ENCODE results near the gene SPTBN1.

Gene SPTBN1

DNA sequence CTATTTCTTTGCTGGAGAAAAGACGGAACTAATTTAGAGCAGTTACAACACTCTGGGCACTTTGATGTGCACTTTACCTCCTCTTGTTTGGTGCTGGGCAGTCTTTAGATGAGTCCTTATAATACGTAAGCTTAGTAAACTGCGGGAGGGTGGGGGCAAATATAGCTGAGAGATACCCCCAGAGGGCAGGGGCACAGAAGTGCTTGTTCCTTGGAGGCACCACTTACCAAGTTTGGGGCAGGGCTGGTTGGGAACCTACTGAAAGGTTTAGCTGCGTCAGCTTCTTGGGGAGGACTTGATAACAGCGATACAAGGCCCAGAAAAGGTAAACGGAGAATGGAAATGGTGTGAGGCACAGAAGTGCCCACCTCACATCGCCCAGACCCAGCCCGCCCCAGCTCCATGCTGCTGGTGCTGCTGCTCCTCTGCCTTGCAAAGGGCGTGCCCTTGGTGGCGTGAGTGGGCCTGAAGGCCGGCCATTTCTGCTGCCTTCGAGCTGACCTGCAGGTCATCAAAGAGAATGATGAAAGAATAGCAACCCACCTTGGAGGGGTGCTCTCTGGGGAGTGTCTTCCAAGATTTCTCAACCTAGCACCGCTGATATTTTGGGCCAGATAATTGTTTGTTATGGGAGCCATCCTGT, 139.2 kb downstream of the SPTBN1 start:
- no peak for FAIRE-seq

- FAIRE-seq, result no peak
Observed at GRCh38 chr2:54595999-54596902, 140.1 kb downstream of the SPTBN1 start.

GRCh38 chr2:54597153-54597848, 141.2 kb downstream of the SPTBN1 start:
- FAIRE-seq, result no peak

DNA sequence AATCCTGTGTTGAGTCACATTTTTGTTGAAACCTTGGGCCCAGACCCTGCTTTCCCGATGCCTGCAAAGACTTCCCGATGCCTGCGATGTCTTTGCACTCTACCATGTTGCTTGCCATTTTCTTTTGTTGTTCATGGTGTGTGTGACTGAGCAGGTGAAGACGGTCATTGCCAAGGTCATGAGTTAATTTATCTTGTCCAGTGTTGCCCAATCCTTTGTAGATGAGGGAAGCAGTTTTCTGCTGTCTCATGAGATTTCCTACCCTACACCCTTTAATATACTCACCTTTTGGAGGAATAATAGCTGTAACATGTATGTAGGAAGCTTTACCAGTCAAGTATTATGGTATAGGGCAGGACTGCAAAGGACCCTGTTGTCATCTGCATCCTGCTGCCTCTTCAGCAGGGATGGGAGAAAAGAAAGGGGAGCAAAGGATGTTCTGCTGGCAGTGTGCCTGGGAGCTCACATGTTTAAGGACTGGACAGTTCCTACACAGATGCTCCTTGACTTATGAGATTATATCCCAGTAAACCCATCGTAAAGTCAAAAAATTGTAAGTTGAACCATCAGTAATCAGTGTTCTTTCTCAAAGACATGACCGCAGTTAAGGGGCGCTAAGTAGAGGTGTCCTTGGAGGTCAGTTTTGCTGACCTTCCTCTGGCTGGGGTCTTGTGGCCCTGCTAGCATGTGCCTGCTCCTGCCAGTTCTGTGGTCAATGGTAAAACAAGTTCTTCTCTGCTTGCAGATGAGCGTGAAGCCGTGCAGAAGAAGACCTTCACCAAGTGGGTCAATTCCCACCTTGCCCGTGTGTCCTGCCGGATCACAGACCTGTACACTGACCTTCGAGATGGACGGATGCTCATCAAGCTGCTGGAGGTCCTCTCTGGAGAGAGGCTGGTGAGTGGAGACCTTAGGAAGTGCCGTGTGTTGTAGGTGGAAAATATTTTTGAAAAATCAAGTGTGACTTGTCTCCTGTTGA, 142.5 kb downstream of the SPTBN1 start:
- FAIRE-seq, result no peak

GRCh38 chr2:54599326-54599710, 143.2 kb downstream of the SPTBN1 start:
- FAIRE-seq, result no peak

DNA sequence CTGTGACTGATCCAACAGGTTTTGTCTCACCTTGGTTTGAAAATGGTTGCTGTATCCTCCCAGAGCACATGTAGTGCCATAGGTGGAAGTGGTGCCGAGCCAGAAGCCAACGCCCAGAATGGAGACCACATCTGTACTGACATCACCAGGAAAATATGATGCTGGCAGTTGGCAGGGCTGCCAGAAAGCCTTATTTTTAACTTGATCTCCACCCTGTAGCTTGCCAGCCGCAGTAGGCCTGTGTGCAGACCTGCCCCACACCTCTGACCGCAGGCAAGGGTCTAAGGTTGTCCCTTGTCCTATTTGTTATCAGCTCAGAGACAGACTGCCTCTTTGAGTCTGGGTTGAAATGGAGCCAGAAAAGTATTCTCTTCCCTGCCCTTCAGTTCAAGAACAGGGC, 143.8 kb downstream of the SPTBN1 start:
- FAIRE-seq, result no peak

DNA sequence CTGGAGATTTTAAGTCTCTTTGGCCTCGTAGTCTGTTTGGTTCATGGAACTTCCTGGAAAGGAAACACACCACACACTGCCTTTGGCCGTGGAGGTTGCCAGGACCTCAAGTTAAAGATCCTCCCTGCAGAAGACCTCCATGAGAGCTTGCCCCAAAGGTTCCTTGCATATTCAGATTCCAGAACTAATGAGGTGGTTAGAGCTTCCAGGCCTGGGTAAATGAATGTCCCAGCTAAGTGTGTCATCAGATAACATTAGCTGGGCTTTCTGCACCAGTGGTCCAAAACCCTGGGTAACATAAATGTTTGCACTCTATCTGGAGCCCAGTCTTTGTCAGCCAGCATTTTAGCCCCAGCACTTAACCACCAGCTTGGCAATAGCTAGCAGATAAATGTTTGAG, 145.2 kb downstream of the SPTBN1 start:
- no peak for FAIRE-seq

- FAIRE-seq, result no peak
Observed at GRCh38 chr2:54602736-54603322, 146.7 kb downstream of the SPTBN1 start.

GRCh38 chr2:54603357-54603756, 147.2 kb downstream of the SPTBN1 start:
- no peak for FAIRE-seq

DNA sequence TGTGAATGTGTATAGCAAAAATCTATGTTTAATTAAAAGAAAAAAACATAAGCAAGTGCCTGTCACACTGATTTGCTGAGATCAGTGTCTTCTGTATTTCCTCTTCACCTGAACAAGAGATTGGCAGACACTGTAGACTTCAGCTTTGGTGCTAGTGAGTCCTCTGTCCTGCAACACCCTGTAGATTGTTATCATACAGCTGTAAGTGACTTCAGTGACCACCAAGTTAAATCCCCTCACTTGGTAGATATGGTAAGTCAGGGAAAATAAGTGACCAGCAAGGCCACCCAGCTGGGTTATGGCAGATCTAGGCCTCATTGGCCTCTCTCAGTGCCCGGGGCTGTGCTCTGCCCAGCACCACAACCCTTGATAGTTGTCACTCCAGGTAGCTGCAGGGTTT, 147.7 kb downstream of the SPTBN1 start:
- no peak for FAIRE-seq

DNA sequence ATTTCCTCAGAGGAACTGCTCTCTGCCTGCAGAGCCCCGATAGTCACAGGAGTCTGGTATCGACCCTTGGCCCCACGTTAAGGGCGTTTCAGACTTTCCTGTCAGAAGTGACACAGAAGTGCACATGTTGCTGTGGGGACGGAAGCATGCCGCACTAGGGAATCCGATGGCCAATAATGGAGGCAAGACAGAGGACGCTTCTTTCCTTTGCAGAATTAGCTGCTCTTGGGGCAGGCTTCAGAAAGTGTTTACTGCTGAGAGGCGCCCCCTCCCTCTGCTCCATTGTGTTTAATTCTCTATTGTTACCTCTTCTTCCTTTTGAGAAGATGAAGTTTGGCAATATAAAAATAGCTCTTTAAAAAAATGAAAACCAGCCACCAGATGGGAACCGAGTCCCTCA, 148.7 kb downstream of the SPTBN1 start:
- no peak for FAIRE-seq

DNA sequence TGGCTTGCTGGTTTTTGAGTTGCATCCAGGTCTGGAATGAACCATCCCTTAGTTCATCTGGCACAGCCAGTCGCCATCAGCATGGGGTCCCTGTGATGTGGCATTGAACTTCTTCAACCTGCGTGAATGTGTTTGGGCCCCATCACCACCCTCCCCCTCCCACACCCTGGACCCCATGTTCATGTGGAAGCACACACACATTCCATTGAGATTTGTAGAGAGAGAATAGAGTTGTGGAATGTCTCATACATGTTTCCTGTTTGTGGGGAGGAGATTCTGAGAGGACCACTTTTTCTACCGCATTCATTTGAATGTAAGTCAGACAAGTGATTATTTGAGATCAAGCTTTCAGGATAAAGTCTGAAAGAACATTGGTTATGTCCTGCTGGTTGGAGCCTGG, 149.7 kb downstream of the SPTBN1 start:
- FAIRE-seq, result no peak

- FAIRE-seq, result no peak
Observed at GRCh38 chr2:54606393-54606958, 150.3 kb downstream of the SPTBN1 start.

- no peak for FAIRE-seq
Observed at GRCh38 chr2:54608224-54608623, 152.1 kb downstream of the SPTBN1 start.

DNA sequence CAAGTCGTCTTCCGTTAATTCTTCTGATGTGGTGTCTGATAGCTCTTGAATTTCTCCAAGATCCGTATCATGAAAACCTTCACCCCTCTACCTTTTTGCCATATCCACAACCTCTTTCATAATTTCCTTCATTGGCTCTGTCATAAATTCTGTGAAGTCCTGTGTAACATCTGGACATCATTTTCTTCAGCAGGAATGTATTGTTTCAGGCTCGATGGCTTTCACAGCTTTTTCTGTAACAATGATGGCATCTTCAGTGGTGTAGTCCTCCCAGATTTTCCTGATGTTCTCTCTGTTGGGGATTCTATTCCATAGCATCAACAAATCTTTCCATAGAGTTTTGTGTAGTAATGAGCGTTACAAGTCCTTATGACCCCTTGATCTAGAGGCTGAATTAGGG, 153.1 kb downstream of the SPTBN1 start:
- FAIRE-seq, result no peak

GRCh38 chr2:54609647-54610046, 153.5 kb downstream of the SPTBN1 start:
- FAIRE-seq, result no peak

DNA sequence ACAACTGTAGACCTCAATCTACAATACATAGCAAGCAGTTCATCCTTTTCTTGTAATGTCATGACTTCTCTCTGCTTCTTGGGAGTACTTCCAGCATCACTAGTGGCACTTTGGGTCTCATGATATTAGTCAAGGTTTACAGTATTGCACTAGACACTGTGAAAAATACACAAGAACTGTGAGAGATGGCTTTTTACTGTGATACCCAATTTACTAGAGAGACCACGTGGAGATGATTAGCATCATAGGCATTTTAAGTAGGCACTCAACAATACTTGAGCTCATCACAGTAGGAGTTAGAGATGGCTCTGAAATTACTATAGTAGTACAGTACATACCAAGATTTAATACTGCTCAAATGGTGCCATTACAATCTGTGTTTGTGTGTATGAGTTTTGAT, 154.6 kb downstream of the SPTBN1 start:
- FAIRE-seq, result no peak

DNA sequence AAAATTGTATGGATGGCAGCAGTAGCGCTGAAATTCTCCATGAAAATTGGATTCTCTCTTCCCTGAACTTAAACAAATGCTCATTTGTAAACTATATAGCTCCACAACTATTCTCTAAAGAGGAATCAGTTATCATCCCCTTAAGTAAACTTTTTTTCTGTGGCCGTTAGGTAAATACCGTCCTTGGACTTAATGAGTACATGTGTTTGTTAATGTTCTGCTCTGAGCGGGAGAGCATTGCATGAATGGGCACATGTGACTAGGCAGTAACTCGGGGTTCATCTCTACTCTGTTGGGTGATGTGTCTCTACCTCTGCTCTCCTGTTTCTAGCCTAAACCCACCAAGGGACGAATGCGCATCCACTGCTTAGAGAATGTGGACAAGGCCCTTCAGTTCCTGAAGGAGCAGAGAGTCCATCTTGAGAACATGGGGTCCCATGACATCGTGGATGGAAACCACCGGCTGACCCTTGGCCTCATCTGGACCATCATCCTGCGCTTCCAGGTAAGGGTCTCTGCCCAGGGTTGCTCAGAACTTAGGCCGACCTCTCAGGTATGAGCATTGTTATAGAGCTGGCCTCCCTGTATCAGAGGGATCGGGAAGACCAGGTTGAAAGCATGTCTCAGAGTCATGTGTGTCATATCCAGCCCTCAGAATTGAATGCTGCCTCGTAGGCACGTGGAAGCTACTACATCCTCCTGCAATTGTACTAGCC, 155.9 kb downstream of the SPTBN1 start:
- no peak for FAIRE-seq

DNA sequence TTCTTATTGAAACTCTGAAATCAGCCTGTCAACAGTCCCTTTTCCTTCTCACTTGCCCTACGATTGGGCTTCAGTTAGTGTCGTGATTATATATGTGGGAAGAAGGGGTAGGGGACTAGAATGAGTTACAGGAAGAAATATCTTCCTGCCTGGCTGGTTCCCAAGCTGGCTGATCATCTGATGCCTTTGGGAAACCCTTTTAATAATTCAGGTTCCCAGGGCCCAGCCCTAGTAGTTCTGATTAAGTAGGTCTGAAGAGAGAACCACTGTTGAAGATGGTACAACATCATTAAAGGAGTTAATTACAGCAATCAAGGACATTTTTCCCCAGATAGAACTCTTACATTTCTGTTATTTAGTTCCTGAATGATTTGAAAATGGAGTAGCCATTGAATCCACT, 157.3 kb downstream of the SPTBN1 start:
- FAIRE-seq, result no peak

- no peak for FAIRE-seq
Observed at GRCh38 chr2:54613794-54614257, 157.7 kb downstream of the SPTBN1 start.

DNA sequence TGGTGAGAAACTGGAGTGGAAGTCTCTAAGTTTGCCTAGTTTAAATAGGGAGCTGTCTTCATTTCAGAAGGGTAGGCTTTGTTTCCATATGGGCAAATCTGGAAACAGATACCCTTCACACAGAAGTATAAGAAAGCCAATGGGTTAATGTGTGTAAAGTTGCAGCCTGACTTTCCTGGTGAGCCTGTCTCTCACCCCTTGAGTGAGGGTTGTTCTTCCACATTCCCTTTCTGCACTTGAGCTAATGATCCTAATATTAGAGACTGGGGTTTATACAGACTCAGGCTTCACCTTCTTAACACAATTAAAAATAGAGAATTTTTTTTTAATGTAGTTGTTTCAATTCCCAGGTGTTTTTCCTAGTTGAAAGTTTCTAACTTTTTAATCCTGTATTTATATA, 158.7 kb downstream of the SPTBN1 start:
- FAIRE-seq, result no peak

All from colon (tissue), 2 donors.